K562 (cell line): Measurements from ENCODE around the gene ANKRD30A. TPM values are rescaled to one million over a fixed set of nuclear protein-coding genes. Genes with fewer than 3 reads are reported as not detected.

ENCODE experiments used
- ATAC-seq: fragments of 200-7000 bp; cut with Tn5 transposase; 3 replicates; pipeline ENCODE4 v1.9.1; 2020; ENCODE audit warnings: moderate library complexity
- BruUV-seq: library from RNA; stranded (reverse); fragments of 400-500 nt; replicated peaks from 2 replicates; lab custom pipeline; 2021; lab: Mats Ljungman, UMichigan
- CTCF ChIA-PET: fragments of 300-600 bp; formaldehyde crosslinking; extraction: SDS; loops from one replicate; lab custom pipeline; 2021; ENCODE audit warnings: low intra/inter-chr PET ratio; lab: Yijun Ruan, JAX
- POLR2A ChIA-PET: fragments of 300-600, 350-650 bp; sonication (Branson Sonifier 250); formaldehyde crosslinking; extraction: SDS; loops from one replicate; lab custom pipeline; 2021; ENCODE audit warnings: antibody characterized with exemption, inconsistent platforms; lab: Yijun Ruan, JAX
- DNase-seq, 4 experiments: peaks; one replicate each; pipeline versions ENCODE4 v3.0.0 to v3.0.0-alpha.2; 2011 to 2018; ENCODE audit warnings: low spot score in 3 of 4, mixed read lengths in 3 of 4; ENCODE audit errors: extremely low read depth in 1 of 4
- FAIRE-seq: peaks from 2 replicates; lab custom pipeline; 2011; peaks lifted over from hg19 to GRCh38; lab: Jason Lieb, UNC
- H2AFZ ChIP-seq: 2 replicates; pipeline ENCODE4 v1.6.0; 2011; ENCODE audit warnings: low read depth, low read length, control low read depth, inconsistent platforms
- H3K27ac ChIP-seq: fragments of 200-600 bp; 3 replicates; pipeline ENCODE4 v1.8.0; 2011; ENCODE audit warnings: low read depth, mild to moderate bottlenecking, control low read depth, inconsistent platforms, low read length, moderate library complexity, mixed read lengths; ENCODE audit errors: extremely low read depth
- H3K27me3 ChIP-seq, 2 experiments: fragments of 300-600 bp in 1 of 2; 2 replicates in 1 of 2; 3 replicates in 1 of 2; pipeline versions ENCODE4 v1.6.0 to v1.8.0; 2011; ENCODE audit warnings: inconsistent platforms in 2 of 2, low read length in 2 of 2, mild to moderate bottlenecking in 1 of 2, mixed read lengths in 1 of 2, moderate library complexity in 1 of 2; ENCODE audit not compliant: control insufficient read depth in 2 of 2, insufficient read depth in 2 of 2
- H3K36me3 ChIP-seq: fragments of 300-600 bp; 3 replicates; pipeline ENCODE4 v1.8.0; 2011; ENCODE audit warnings: mild to moderate bottlenecking, low read length, inconsistent platforms; ENCODE audit not compliant: control insufficient read depth, insufficient read depth
- H3K4me1 ChIP-seq, 2 experiments: fragments of 200-600 bp in 1 of 2; replicated peaks in 1 of 2; 2 replicates in 1 of 2; 3 replicates in 1 of 2; pipeline versions ENCODE4 v1.5.1 to v1.8.0; 2011; ENCODE audit warnings: inconsistent platforms in 2 of 2, low read length in 2 of 2, mild to moderate bottlenecking in 1 of 2, mixed read lengths in 1 of 2, moderate library complexity in 1 of 2; ENCODE audit not compliant: control insufficient read depth in 2 of 2, insufficient read depth in 2 of 2
- H3K4me2 ChIP-seq: 2 replicates; pipeline ENCODE4 v1.6.1; 2011; ENCODE audit warnings: low read length, control low read depth, inconsistent platforms, mixed read lengths; ENCODE audit not compliant: insufficient read depth
- H3K4me3 ChIP-seq: fragments of 200-600 bp; sonication (generic), shearing (Covaris generic); 2 replicates; pipeline ENCODE4 v1.5.1; 2016; ENCODE audit warnings: control low read depth, inconsistent platforms
- H3K79me2 ChIP-seq: fragments of 200-600 bp; 3 replicates; pipeline ENCODE4 v1.8.0; 2011; ENCODE audit warnings: low read length, inconsistent platforms; ENCODE audit not compliant: control insufficient read depth, insufficient read depth
- H3K9ac ChIP-seq, 2 experiments: 2 replicates each; pipeline versions ENCODE4 v1.6.0 to v1.6.1; 2011; ENCODE audit warnings: low read depth in 2 of 2, low read length in 2 of 2, control low read depth in 1 of 2, inconsistent platforms in 1 of 2, mild to moderate bottlenecking in 1 of 2, mixed read lengths in 1 of 2; ENCODE audit not compliant: insufficient read depth in 1 of 2
- H3K9me1 ChIP-seq: one replicate; pipeline ENCODE4 v1.6.0; 2011; ENCODE audit warnings: inconsistent platforms, mild to moderate bottlenecking, low read length, moderate library complexity; ENCODE audit not compliant: control insufficient read depth, insufficient read depth
- H3K9me3 ChIP-seq: replicated peaks from 2 replicates; pipeline ENCODE4 v1.5.1; 2011; ENCODE audit warnings: low read depth, low read length, inconsistent platforms; ENCODE audit not compliant: control insufficient read depth, insufficient read depth
- H4K20me1 ChIP-seq: replicated peaks from 2 replicates; pipeline ENCODE4 v1.6.1; 2011; ENCODE audit warnings: low read length, inconsistent platforms, mixed read lengths; ENCODE audit not compliant: control insufficient read depth, insufficient read depth
- CBFA2T2 ChIP-seq: fragments of 450-650 bp; conservative IDR thresholded peaks from 2 replicates; pipeline ENCODE4 v1.6.1; 2017; ENCODE audit warnings: mild to moderate bottlenecking
- L3MBTL2 ChIP-seq: fragments of 450-650 bp; IDR thresholded peaks from 2 replicates; pipeline ENCODE4 v1.6.1; 2016; ENCODE audit warnings: mild to moderate bottlenecking, moderate library complexity
- SMAD3 ChIP-seq: fragments of 450-650 bp; formaldehyde crosslinking; conservative IDR thresholded peaks from 2 replicates; pipeline ENCODE4 v1.4.0; 2020; ENCODE audit warnings: mild to moderate bottlenecking
- ZNF217 ChIP-seq: sonication (generic); formaldehyde crosslinking; IDR thresholded peaks from 2 replicates; pipeline ENCODE4 v1.8.0; 2022; ENCODE audit warnings: mild to moderate bottlenecking, missing genetic modification reagents
- WGBS: fragments of 100-300 bp; shearing (Covaris generic); methylation state at CpG from one replicate; pipeline ENCODE4 v1.1.6; 2016; ENCODE audit warnings: low coverage, mixed read lengths; ENCODE audit not compliant: insufficient coverage; ENCODE audit errors: missing lambda C conversion rate; 5-methylcytosine and 5-hydroxymethylcytosine counted together
- in situ Hi-C: fragments of 300-500 bp; cut with MboI; formaldehyde crosslinking; loops from 4 replicates; pipeline ENCODE4 v1.15.0; 2018; ENCODE audit warnings: inconsistent platforms, mixed read lengths
- intact Hi-C: fragments of 100-400 bp; cut with micrococcal nuclease; formaldehyde crosslinking; loops from 2 replicates; pipeline ENCODE4 v1.14.2; 2022
- polyA plus RNA-seq, 8 experiments: library from polyadenylated mRNA; depleted of rRNA in 4 of 8; stranded (reverse) in 5 of 8; unstranded in 3 of 8; fragments of >200 nt; fragmentation: Nextera tagmentation in 2 of 8; fragmentation: Illumina TruSeq in 1 of 8; extraction: Ambion mirVana in 2 of 8; extraction: Trizol in 1 of 8; gene quantifications; 2 replicates each; pipeline versions ENCODE4 v1.2.1 to v1.2.3, GENCODE V29; 2011 to 2014; ENCODE audit warnings: inconsistent platforms in 1 of 8, missing spikeins in 1 of 8
- total RNA-seq, 7 experiments: library from RNA; depleted of rRNA in 6 of 7; stranded (reverse); fragments of >200 nt in 6 of 7; fragmentation: Illumina TruSeq in 2 of 7; extraction: Trizol in 2 of 7; gene quantifications; 2 replicates each; pipeline versions ENCODE4 v1.2.1 to v1.2.3, GENCODE V29; 2011 to 2021; ENCODE audit warnings: low replicate concordance in 1 of 7
- TF ChIP-seq, protein P1 (sequence below), 3 experiments: IDR thresholded peaks in 2 of 3; conservative IDR thresholded peaks in 1 of 3; 2 replicates each; pipeline ENCODE4 v1.5.1; 2011 to 2012; ENCODE audit warnings: low read length in 3 of 3, mild to moderate bottlenecking in 3 of 3, control low read depth in 2 of 3, improper control_type of control experiment in 1 of 3, inconsistent platforms in 1 of 3, low read depth in 1 of 3, mixed read lengths in 1 of 3, moderate library complexity in 1 of 3; ENCODE audit not compliant: insufficient read depth in 2 of 3
- TF ChIP-seq, protein P2 (sequence below): fragments of 250-450 bp; sonication (Bioruptor Pico); IDR thresholded peaks from 2 replicates; pipeline ENCODE4 v1.4.0; 2020; ENCODE audit warnings: mild to moderate bottlenecking, moderate library complexity
- TF ChIP-seq, protein P3 (sequence below): fragments of 250-450 bp; sonication (Bioruptor Pico); IDR thresholded peaks from 2 replicates; pipeline ENCODE4 v1.8.0; 2021; ENCODE audit warnings: moderate library complexity, mild to moderate bottlenecking, inconsistent platforms
- TF ChIP-seq, protein P4 (sequence below): fragments of 450-650 bp; IDR thresholded peaks from 2 replicates; pipeline ENCODE4 v1.6.1; 2016; ENCODE audit warnings: antibody characterized with exemption

The ANKRD30A gene
- total and polyA plus RNA-seq, 9 of the 15 experiments (the other 6 are each of a cell fraction or from before 2014, with no cell fraction given): 0.04 to 0.09 (median 0.07) TPM; not detected in 6

DNA sequence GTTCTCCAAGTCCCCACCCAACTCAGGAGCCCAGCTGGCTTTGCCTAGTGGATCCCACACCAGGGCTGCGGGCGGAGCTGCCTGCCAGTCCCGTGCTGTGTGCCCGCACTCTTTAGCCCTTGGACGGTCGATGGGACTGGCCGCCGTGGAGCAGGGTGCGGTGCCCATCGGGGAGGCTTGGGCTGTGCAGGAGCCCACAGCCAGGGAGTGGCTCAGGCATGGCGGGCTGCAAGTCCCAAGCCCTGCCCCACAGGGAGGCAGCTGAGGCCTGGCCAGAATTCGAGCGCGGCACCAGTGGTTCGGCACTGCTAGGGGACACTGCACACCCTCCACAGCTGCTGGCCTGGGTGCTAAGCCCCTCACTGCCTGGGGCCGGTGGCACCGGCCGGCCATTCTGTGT, 159.7 kb downstream of the ANKRD30A start:
- FAIRE-seq: no peak
- H3K27ac ChIP-seq: no peak overlapping the region
- ChIA-PET CTCF (no interaction called here), POLR2A (no interaction called here)
- BruUV-seq: no TSS peak
- H3K9ac ChIP-seq: no peak overlapping the region
- no peak for ATAC-seq
- H4K20me1 ChIP-seq: no peaks in the 10 kb centered on the region
- no peaks in the 10 kb centered on the region for H3K9me3 ChIP-seq
- in situ Hi-C loops (no loop called here), intact Hi-C loops (no loop called here)
- no peak for TF ChIP-seq CBFA2T2
- TF ChIP-seq, protein P1, sequence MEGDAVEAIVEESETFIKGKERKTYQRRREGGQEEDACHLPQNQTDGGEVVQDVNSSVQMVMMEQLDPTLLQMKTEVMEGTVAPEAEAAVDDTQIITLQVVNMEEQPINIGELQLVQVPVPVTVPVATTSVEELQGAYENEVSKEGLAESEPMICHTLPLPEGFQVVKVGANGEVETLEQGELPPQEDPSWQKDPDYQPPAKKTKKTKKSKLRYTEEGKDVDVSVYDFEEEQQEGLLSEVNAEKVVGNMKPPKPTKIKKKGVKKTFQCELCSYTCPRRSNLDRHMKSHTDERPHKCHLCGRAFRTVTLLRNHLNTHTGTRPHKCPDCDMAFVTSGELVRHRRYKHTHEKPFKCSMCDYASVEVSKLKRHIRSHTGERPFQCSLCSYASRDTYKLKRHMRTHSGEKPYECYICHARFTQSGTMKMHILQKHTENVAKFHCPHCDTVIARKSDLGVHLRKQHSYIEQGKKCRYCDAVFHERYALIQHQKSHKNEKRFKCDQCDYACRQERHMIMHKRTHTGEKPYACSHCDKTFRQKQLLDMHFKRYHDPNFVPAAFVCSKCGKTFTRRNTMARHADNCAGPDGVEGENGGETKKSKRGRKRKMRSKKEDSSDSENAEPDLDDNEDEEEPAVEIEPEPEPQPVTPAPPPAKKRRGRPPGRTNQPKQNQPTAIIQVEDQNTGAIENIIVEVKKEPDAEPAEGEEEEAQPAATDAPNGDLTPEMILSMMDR (IDR thresholded peaks at IDR 0.05 in 2 of 3, conservative IDR thresholded peaks at IDR 0.05 in 1 of 3; ENCODE audit: insufficient read depth in 2 of 3, low read depth in 1 of 3, low read length in 3 of 3): no peak
- no peak overlapping the region for H3K4me2 ChIP-seq
- no peaks in the 10 kb centered on the region for H3K27me3 ChIP-seq
- DNase-seq: no peak
- H3K9me1 ChIP-seq: no peaks in the 10 kb centered on the region
- no peaks in the 10 kb centered on the region for H3K36me3 ChIP-seq
- no peaks in the 10 kb centered on the region for H3K79me2 ChIP-seq
- 1% methylated on average over 11 of the region's 18 CpGs for WGBS
- H3K4me3 ChIP-seq: no peak overlapping the region
- no peaks in the 10 kb centered on the region for H3K4me1 ChIP-seq
- H2AFZ ChIP-seq: no peak overlapping the region

DNA sequence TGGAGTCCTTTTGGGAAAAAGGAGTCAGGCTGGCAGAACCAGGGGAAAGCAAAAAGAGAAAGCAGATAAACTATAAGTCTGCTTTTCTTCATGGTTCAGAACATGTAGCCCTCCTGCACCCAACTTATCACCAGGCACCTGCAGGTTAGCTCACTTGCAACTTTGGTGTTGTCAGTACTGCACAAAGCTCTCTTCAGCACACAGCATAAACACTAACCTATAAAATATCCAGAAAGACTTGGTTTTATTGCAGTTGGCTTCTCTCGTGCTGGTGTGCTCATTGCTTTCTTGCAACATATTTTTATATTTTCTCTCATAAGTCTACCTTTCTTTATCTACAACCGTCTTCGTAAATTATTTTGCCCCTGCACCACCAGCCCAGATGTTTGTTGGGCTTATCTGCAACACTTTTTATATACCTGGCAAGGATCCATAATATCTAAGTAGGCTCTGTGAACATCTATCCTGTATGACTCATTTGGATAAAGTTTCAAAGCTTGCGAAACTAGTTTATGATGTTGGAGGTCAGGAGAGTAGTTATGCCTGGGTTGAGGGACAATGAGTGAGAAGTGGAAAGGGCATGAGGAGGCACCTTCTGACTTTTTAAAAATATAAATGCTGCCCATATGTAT, 164.6 kb downstream of the ANKRD30A start:
- ChIA-PET POLR2A (no interaction called here), CTCF (no interaction called here)
- Histone ChIP-seq H2AFZ (no peak overlapping the region), H3K4me2 (no peak overlapping the region), H3K79me2 (no peaks in the 10 kb centered on the region), H3K27ac (no peak overlapping the region), H3K4me1 (no peaks in the 10 kb centered on the region), H3K27me3 (no peaks in the 10 kb centered on the region), H3K36me3 (no peaks in the 10 kb centered on the region), H3K9me1 (no peaks in the 10 kb centered on the region), H3K9ac (no peak overlapping the region), H4K20me1 (no peaks in the 10 kb centered on the region), H3K4me3 (no peak overlapping the region), H3K9me3 (no peaks in the 10 kb centered on the region)
- WGBS: 8% methylated on average over 4 of the region's 4 CpGs
- FAIRE-seq (no peak), ATAC-seq (no peak), DNase-seq (no peak)
- intact Hi-C loops (no loop called here), in situ Hi-C loops (no loop called here)
- no TSS peak for BruUV-seq
- TF ChIP-seq L3MBTL2: no peak
- no peak for TF ChIP-seq SMAD3
- TF ChIP-seq, protein P2, sequence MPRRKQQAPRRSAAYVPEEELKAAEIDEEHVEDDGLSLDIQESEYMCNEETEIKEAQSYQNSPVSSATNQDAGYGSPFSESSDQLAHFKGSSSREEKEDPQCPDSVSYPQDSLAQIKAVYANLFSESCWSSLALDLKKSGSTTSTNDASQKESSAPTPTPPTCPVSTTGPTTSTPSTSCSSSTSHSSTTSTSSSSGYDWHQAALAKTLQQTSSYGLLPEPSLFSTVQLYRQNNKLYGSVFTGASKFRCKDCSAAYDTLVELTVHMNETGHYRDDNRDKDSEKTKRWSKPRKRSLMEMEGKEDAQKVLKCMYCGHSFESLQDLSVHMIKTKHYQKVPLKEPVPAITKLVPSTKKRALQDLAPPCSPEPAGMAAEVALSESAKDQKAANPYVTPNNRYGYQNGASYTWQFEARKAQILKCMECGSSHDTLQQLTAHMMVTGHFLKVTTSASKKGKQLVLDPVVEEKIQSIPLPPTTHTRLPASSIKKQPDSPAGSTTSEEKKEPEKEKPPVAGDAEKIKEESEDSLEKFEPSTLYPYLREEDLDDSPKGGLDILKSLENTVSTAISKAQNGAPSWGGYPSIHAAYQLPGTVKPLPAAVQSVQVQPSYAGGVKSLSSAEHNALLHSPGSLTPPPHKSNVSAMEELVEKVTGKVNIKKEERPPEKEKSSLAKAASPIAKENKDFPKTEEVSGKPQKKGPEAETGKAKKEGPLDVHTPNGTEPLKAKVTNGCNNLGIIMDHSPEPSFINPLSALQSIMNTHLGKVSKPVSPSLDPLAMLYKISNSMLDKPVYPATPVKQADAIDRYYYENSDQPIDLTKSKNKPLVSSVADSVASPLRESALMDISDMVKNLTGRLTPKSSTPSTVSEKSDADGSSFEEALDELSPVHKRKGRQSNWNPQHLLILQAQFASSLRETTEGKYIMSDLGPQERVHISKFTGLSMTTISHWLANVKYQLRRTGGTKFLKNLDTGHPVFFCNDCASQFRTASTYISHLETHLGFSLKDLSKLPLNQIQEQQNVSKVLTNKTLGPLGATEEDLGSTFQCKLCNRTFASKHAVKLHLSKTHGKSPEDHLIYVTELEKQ (CRISPR knock-in tag): no peak
- TF ChIP-seq, protein P3, sequence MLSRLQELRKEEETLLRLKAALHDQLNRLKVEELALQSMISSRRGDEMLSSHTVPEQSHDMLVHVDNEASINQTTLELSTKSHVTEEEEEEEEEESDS (CRISPR knock-in tag): no peak
- TF ChIP-seq, protein P4, sequence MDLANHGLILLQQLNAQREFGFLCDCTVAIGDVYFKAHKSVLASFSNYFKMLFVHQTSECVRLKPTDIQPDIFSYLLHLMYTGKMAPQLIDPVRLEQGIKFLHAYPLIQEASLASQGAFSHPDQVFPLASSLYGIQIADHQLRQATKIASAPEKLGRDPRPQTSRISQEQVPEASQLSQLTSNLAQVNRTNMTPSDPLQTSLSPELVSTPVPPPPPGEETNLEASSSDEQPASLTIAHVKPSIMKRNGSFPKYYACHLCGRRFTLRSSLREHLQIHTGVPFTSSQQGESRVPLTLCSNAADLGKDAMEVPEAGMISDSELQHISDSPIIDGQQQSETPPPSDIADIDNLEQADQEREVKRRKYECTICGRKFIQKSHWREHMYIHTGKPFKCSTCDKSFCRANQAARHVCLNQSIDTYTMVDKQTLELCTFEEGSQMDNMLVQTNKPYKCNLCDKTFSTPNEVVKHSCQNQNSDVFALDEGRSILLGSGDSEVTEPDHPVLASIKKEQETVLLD: no peak
- TF ChIP-seq ZNF217 (CRISPR knock-in tag): no peak
